Measurements from ENCODE around the gene RASAL2. TPM values are rescaled to one million over a fixed set of nuclear protein-coding genes. Genes with fewer than 3 reads are reported as not detected.

Gene RASAL2
- total and polyA plus RNA-seq, 4 donors, result 1.9 to 37.3 (median 22.2) TPM

DNA sequence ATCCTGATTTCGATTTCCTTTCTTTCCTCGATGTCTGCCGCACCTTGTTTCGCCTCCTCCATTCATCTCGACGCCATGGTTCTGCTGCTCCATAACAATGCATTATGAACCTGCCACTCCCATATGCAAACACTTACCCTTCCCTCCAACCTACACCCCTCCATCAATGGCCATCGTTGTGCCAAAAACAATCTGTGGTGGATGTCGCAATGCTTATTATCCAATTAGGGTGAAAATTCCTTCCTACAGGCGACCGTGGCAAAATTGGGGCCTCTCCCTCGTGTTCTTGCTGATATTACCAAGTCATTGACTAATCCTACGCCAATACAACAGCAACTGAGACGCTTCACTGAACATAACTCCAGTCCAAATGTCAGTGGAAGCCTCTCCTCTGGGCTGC, 362.6 kb downstream of the RASAL2 start:
- H3K36me3 ChIP-seq (ENCODE audit: control insufficient read depth in 1 of 2, insufficient read depth in 2 of 2, low read length in 1 of 2), result peaks cover 0 to 8% of the 10 kb centered on the region in 2 donors
- no peak overlapping the region for H3K4me3 ChIP-seq (ENCODE audit: low read length in 2 of 2)
- no peaks in the 10 kb centered on the region for H3K9me3 ChIP-seq (ENCODE audit: control insufficient read depth, low read length)
- H3K27me3 ChIP-seq (ENCODE audit: control insufficient read depth in 1 of 2, insufficient read depth in 2 of 2, low read length in 1 of 2), result no peaks in the 10 kb centered on the region
- no peaks in the 10 kb centered on the region for H3K4me1 ChIP-seq (ENCODE audit: control insufficient read depth in 1 of 2, insufficient read depth in 2 of 2, low read length in 2 of 2)
- WGBS, 2 donors, result 96 to 98% methylated on average over 13 of the region's 13 CpGs
- intact Hi-C loops (cut with DNase I), result no loop called here
- ATAC-seq (ENCODE audit: low FRiP score) (no peak), DNase-seq (no peak)
- no peak overlapping the region for H3K27ac ChIP-seq (ENCODE audit: low read depth in 1 of 2, low read length in 2 of 2)

DNA sequence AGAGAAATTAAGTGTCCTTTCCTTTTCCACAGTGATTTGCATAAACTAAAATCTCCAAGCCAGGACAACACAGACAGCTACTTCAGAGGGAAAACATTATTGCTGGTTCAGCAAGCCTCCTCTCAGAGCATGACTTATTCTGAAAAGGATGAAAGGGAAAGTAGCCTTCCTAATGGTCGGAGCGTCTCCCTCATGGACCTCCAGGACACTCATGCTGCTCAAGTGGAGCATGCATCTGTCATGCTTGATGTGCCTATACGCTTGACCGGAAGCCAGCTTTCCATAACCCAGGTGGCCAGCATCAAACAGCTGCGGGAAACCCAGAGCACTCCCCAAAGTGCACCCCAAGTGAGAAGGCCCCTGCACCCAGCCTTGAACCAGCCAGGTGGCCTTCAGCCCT, 363.7 kb downstream of the RASAL2 start:
- Histone ChIP-seq H3K27me3 (ENCODE audit: control insufficient read depth in 1 of 2, insufficient read depth in 2 of 2, low read length in 1 of 2) (no peaks in the 10 kb centered on the region), H3K36me3 (ENCODE audit: control insufficient read depth in 1 of 2, insufficient read depth in 2 of 2, low read length in 1 of 2) (peaks cover 0 to 3% of the 10 kb centered on the region in 2 donors), H3K27ac (ENCODE audit: low read depth in 1 of 2, low read length in 2 of 2) (no peak overlapping the region), H3K4me1 (ENCODE audit: control insufficient read depth in 1 of 2, insufficient read depth in 2 of 2, low read length in 2 of 2) (no peaks in the 10 kb centered on the region), H3K9me3 (ENCODE audit: control insufficient read depth, low read length) (no peaks in the 10 kb centered on the region), H3K4me3 (ENCODE audit: low read length in 2 of 2) (no peak overlapping the region)
- no peak for DNase-seq
- 97% methylated on average over 5 of the region's 5 CpGs for WGBS, 2 donors
- intact Hi-C loops (cut with DNase I), result no loop called here
- ATAC-seq (ENCODE audit: low FRiP score), result no peak

DNA sequence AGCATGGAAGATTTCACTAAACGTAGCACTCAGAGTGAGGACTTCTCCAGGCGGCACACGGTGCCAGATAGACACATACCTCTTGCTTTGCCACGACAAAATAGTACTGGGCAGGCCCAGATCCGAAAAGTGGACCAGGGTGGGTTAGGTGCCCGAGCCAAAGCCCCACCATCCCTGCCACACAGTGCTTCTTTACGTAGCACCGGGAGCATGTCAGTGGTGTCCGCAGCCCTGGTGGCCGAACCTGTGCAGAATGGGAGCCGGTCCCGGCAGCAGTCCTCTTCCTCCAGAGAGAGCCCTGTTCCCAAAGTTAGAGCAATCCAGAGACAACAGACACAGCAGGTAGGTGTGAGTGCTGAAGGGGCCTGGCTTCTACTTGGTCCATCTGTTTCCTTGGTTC, 364.3 kb downstream of the RASAL2 start:
- Histone ChIP-seq H3K36me3 (ENCODE audit: control insufficient read depth in 1 of 2, insufficient read depth in 2 of 2, low read length in 1 of 2) (peaks cover 0 to 3% of the 10 kb centered on the region in 2 donors), H3K27ac (ENCODE audit: low read depth in 1 of 2, low read length in 2 of 2) (no peak overlapping the region), H3K9me3 (ENCODE audit: control insufficient read depth, low read length) (no peaks in the 10 kb centered on the region), H3K27me3 (ENCODE audit: control insufficient read depth in 1 of 2, insufficient read depth in 2 of 2, low read length in 1 of 2) (no peaks in the 10 kb centered on the region), H3K4me1 (ENCODE audit: control insufficient read depth in 1 of 2, insufficient read depth in 2 of 2, low read length in 2 of 2) (no peaks in the 10 kb centered on the region), H3K4me3 (ENCODE audit: low read length in 2 of 2) (no peak overlapping the region)
- WGBS, 2 donors, result 95 to 96% methylated on average over 12 of the region's 12 CpGs
- DNase-seq, result no peak
- ATAC-seq (ENCODE audit: low FRiP score), result no peak
- intact Hi-C loops (cut with DNase I), result no loop called here

DNA sequence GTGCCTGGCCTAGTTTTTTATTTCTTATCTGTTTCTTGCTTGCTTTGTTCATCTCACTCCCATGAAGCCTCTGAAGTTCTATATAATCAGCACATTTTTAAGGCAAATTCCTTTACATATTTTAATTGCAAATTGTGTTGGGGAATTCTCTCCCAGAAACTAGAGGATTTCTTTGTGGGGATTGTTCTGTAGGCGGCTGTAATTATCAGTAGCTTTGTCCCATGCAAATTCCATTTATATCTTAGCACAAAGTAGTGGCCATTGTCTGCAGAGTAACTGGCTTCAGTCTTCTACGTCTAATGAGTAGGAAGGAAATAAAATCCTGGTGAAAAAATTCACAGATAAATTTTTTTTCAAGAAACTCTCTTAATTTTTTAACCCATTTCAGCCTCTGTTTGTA, 367.2 kb downstream of the RASAL2 start:
- H3K4me1 ChIP-seq (ENCODE audit: control insufficient read depth in 1 of 2, insufficient read depth in 2 of 2, low read length in 2 of 2), result no peaks in the 10 kb centered on the region
- no peak overlapping the region for H3K27ac ChIP-seq (ENCODE audit: low read depth in 1 of 2, low read length in 2 of 2)
- H3K4me3 ChIP-seq (ENCODE audit: low read length in 2 of 2), result no peak overlapping the region
- DNase-seq (no peak), ATAC-seq (ENCODE audit: low FRiP score) (no peak)
- peaks cover 0 to 5% of the 10 kb centered on the region in 2 donors for H3K36me3 ChIP-seq (ENCODE audit: control insufficient read depth in 1 of 2, insufficient read depth in 2 of 2, low read length in 1 of 2)
- no peaks in the 10 kb centered on the region for H3K27me3 ChIP-seq (ENCODE audit: control insufficient read depth in 1 of 2, insufficient read depth in 2 of 2, low read length in 1 of 2)
- intact Hi-C loops (cut with DNase I), result no loop called here
- 86 to 92% methylated on average over 2 of the region's 2 CpGs for WGBS, 2 donors
- no peaks in the 10 kb centered on the region for H3K9me3 ChIP-seq (ENCODE audit: control insufficient read depth, low read length)

DNA sequence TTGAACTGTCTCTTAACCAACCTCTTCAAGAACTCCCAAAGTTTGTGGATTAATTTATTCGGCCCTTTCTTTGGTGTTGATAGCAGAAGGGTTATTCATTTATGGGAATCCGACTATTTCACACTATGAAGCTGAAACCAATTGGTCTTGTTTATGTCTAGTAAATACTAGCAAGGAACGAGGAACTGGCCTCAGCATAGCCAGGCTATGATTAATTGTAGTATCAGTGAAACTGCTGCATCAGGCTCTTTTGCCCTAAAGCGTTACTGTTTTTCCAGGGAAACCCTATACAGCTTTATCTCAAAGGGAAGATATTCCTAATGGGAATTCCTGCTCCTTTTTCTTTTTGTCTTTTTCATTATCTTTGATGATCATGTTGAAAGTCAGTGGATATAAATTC, 367.8 kb downstream of the RASAL2 start:
- H3K27me3 ChIP-seq (ENCODE audit: control insufficient read depth in 1 of 2, insufficient read depth in 2 of 2, low read length in 1 of 2), result no peaks in the 10 kb centered on the region
- no peak overlapping the region for H3K27ac ChIP-seq (ENCODE audit: low read depth in 1 of 2, low read length in 2 of 2)
- no peaks in the 10 kb centered on the region for H3K9me3 ChIP-seq (ENCODE audit: control insufficient read depth, low read length)
- no peak for ATAC-seq (ENCODE audit: low FRiP score)
- no peaks in the 10 kb centered on the region for H3K4me1 ChIP-seq (ENCODE audit: control insufficient read depth in 1 of 2, insufficient read depth in 2 of 2, low read length in 2 of 2)
- 81 to 88% methylated on average over 4 of the region's 4 CpGs for WGBS, 2 donors
- H3K4me3 ChIP-seq (ENCODE audit: low read length in 2 of 2), result no peak overlapping the region
- intact Hi-C loops (cut with DNase I), result no loop called here
- no peak for DNase-seq
- peaks cover 0 to 5% of the 10 kb centered on the region in 2 donors for H3K36me3 ChIP-seq (ENCODE audit: control insufficient read depth in 1 of 2, insufficient read depth in 2 of 2, low read length in 1 of 2)

DNA sequence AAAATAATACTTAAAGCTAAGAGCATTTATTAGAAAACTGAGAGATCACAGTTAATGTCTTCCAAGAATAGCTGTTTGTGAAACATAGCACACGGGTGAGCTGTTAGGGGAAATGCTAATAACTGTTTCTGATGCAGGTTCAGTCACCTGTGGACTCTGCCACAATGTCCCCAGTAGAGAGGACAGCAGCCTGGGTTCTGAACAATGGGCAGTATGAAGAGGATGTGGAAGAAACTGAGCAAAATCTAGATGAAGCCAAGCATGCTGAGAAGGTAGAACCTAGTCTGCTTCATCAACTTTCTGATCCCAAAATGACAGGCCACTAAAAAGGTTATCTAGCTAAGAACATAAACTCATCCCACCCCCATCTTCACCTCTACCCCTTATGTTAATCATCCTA, 370.2 kb downstream of the RASAL2 start:
- Histone ChIP-seq H3K4me3 (ENCODE audit: low read length in 2 of 2) (no peak overlapping the region), H3K27me3 (ENCODE audit: control insufficient read depth in 1 of 2, insufficient read depth in 2 of 2, low read length in 1 of 2) (no peaks in the 10 kb centered on the region), H3K4me1 (ENCODE audit: control insufficient read depth in 1 of 2, insufficient read depth in 2 of 2, low read length in 2 of 2) (no peaks in the 10 kb centered on the region), H3K36me3 (ENCODE audit: control insufficient read depth in 1 of 2, insufficient read depth in 2 of 2, low read length in 1 of 2) (peaks cover 0 to 6% of the 10 kb centered on the region in 2 donors), H3K9me3 (ENCODE audit: control insufficient read depth, low read length) (no peaks in the 10 kb centered on the region), H3K27ac (ENCODE audit: low read depth in 1 of 2, low read length in 2 of 2) (no peak overlapping the region)
- DNase-seq, result no peak
- intact Hi-C loops (cut with DNase I), result no loop called here
- 70 to 87% methylated on average over 1 of the region's 1 CpG for WGBS, 2 donors
- no peak for ATAC-seq (ENCODE audit: low FRiP score)

DNA sequence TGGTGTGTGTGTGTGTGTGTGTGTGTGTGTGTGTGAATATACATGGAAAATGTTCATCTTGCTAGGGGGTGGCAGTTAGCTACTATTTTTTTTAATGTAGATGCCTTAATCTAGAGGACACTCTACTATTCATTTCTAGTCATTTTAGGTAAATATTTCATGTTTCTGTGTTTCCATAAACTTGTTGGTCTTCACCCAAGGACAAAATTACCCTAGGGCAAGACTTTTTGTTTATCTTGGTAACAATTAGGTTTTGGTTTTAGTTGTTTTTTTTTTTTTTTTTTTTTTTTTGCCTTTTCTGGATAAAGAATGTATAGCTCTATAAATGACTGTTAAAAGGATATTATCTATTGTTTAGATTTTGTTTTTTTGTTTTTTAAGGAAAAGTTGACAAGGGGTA, 370.7 kb downstream of the RASAL2 start:
- ATAC-seq (ENCODE audit: low FRiP score), result no peak
- DNase-seq, result no peak
- Histone ChIP-seq H3K36me3 (ENCODE audit: control insufficient read depth in 1 of 2, insufficient read depth in 2 of 2, low read length in 1 of 2) (peaks cover 4 to 6% of the 10 kb centered on the region in 2 donors), H3K4me1 (ENCODE audit: control insufficient read depth in 1 of 2, insufficient read depth in 2 of 2, low read length in 2 of 2) (no peaks in the 10 kb centered on the region), H3K4me3 (ENCODE audit: low read length in 2 of 2) (no peak overlapping the region), H3K27ac (ENCODE audit: low read depth in 1 of 2, low read length in 2 of 2) (no peak overlapping the region), H3K27me3 (ENCODE audit: control insufficient read depth in 1 of 2, insufficient read depth in 2 of 2, low read length in 1 of 2) (no peaks in the 10 kb centered on the region), H3K9me3 (ENCODE audit: control insufficient read depth, low read length) (no peaks in the 10 kb centered on the region)
- intact Hi-C loops (cut with DNase I), result no loop called here

DNA sequence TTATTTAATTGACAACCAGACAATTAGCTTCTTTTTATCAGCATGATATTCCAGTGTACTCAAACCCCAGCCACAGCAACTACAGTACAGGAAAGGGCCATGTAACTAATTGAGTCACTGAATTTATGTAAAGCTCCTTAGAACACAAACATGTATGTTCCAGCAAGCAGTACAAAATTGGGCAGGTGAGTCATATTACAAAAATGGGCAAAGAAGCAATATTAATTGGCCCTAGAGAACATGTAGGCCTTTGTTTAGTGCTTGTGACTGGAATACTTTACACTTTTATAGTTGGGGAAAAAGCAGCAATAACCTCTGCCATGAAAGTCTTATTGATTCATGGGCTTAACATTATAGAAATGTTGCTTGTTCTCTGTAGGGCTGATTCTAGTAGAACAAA, 371.1 kb downstream of the RASAL2 start:
- Histone ChIP-seq H3K4me1 (ENCODE audit: control insufficient read depth in 1 of 2, insufficient read depth in 2 of 2, low read length in 2 of 2) (no peaks in the 10 kb centered on the region), H3K9me3 (ENCODE audit: control insufficient read depth, low read length) (no peaks in the 10 kb centered on the region), H3K36me3 (ENCODE audit: control insufficient read depth in 1 of 2, insufficient read depth in 2 of 2, low read length in 1 of 2) (peaks cover 4 to 6% of the 10 kb centered on the region in 2 donors), H3K27ac (ENCODE audit: low read depth in 1 of 2, low read length in 2 of 2) (no peak overlapping the region), H3K4me3 (ENCODE audit: low read length in 2 of 2) (no peak overlapping the region), H3K27me3 (ENCODE audit: control insufficient read depth in 1 of 2, insufficient read depth in 2 of 2, low read length in 1 of 2) (no peaks in the 10 kb centered on the region)
- intact Hi-C loops (cut with DNase I), result no loop called here
- ATAC-seq (ENCODE audit: low FRiP score) (no peak), DNase-seq (no peak)

DNA sequence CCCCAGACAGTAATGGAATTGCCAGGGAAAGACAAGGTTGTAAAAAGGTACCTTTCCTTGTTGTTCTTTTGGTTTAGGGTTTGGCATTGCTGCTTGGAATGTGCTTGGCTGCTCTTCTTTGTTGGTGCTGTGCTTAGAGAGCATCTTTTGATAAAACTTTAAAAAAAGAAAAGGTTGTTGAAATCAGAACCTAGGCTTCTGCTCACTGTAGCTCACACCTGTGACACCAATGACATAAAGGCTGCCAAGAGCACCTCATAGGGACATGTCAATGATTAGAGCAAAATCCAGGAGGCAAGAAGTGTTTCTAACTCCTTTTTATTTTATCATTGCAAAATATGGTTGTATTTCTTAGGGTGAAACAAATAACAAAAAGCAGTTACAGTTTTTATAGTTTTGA, 373.9 kb downstream of the RASAL2 start:
- Histone ChIP-seq H3K4me1 (ENCODE audit: control insufficient read depth in 1 of 2, insufficient read depth in 2 of 2, low read length in 2 of 2) (no peaks in the 10 kb centered on the region), H3K27me3 (ENCODE audit: control insufficient read depth in 1 of 2, insufficient read depth in 2 of 2, low read length in 1 of 2) (no peaks in the 10 kb centered on the region), H3K36me3 (ENCODE audit: control insufficient read depth in 1 of 2, insufficient read depth in 2 of 2, low read length in 1 of 2) (peaks cover 4 to 7% of the 10 kb centered on the region in 2 donors), H3K9me3 (ENCODE audit: control insufficient read depth, low read length) (no peaks in the 10 kb centered on the region), H3K4me3 (ENCODE audit: low read length in 2 of 2) (no peak overlapping the region), H3K27ac (ENCODE audit: low read depth in 1 of 2, low read length in 2 of 2) (no peak overlapping the region)
- intact Hi-C loops (cut with DNase I), result no loop called here
- ATAC-seq (ENCODE audit: low FRiP score), result no peak
- DNase-seq, result no peak
